NCI-H526 treated with DMSO at 0.1 percent for 48 hours (cell line): ENCODE results near the gene IQGAP1.
A peak's percentile ranks its signal among the peaks of the same experiment; 100 is the strongest.
"Not testable (repeated sequence)": the region's sequence is repeated elsewhere in the genome, so short reads cannot be mapped to it uniquely, and the experiment has no call there.

Experiments
- DNase-seq: peaks from one replicate; lab custom pipeline; 2025; lab: John Stamatoyannopoulos, UW

The IQGAP1 gene

DNA sequence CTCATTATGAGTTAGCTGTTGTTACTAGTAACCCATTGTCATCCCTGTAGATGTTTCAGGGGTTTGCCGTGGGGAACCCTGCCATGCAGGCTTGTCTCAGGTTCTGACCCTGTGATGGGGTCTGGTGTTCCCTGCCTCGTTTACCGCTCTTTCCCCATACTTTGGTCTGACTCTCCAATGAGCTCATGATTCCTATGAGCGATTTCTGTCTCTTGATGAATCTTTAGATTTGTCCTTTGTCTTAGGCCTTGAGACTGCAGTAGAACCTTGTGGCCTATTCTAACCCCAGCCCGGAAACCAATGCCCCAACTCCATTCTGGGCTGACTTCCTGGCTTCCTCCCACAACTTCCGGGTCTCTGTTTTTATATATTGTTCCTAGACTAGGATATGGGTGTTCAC lies 11.3 kb upstream of the IQGAP1 start:
- DNase-seq, result no peak

GRCh38 chr15:90379263-90379662 lies 8.8 kb upstream of the IQGAP1 start:
- DNase-seq, result no peak

GRCh38 chr15:90381515-90381914 lies 6.5 kb upstream of the IQGAP1 start:
- no peak for DNase-seq

GRCh38 chr15:90382320-90382719 lies 5.7 kb upstream of the IQGAP1 start:
- DNase-seq, result no peak

GRCh38 chr15:90386221-90386620 lies 1.8 kb upstream of the IQGAP1 start:
- no peak for DNase-seq

GRCh38 chr15:90388462-90389380 lies 679 bp downstream of the IQGAP1 start:
- DNase-seq, result no peak

DNA sequence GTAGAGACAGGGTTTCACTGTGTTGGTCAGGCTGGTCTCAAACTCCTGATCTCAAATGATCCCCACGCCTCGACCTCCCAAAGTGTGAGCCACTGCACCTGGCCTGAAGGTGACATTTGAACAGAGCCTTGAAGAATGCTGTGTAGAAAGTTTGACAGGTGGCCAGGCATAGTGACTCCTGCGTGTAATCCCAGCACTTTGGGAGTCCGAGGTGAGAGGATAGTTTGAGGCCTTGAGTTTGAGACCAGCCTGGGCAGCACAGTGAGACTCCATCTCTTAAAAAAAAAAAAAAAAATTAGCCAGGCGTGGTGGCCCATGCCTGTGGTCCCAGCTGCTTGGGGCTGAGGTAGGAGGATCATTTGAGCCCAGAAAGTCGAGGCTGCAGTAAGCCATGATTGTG lies 1.5 kb downstream of the IQGAP1 start:
- DNase-seq, result no peak

DNA sequence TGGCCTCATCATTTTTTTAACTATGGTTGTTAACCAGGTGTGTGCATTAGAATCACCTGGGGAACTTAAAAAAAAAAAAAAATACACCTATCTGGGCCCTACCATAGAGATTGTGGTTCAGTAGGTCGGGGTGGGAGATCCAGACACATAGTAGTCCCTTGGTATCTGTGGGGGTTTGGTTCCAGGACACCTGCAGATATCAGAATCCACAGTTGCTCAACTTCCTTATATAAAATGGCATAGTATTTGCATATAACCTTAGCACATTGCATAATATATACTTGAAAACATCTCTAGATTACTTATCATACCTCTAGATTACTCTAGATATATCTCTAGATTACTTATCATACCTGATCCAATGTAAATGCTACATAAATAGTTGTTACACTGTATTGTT lies 5.0 kb downstream of the IQGAP1 start:
- no peak for DNase-seq

DNA sequence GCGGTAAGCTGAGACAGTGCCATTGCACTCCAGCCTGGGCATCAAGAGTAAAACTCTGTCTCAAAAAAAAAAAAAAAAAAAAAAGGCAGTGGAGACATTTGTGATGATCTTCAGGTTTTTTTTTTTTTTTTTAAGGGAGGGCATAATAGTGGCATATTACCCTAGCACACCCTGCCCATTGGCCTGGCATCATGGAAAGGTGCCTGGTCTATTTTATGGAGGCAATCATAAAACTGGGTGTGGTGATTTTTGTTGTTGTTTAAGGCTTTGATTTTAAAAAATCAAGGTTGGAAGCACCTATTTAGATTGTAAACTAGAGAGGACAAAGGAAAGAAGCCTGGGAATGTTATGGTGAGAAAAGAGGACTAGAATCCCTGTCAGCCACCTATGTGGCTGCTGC lies 6.0 kb downstream of the IQGAP1 start:
- no peak for DNase-seq

DNA sequence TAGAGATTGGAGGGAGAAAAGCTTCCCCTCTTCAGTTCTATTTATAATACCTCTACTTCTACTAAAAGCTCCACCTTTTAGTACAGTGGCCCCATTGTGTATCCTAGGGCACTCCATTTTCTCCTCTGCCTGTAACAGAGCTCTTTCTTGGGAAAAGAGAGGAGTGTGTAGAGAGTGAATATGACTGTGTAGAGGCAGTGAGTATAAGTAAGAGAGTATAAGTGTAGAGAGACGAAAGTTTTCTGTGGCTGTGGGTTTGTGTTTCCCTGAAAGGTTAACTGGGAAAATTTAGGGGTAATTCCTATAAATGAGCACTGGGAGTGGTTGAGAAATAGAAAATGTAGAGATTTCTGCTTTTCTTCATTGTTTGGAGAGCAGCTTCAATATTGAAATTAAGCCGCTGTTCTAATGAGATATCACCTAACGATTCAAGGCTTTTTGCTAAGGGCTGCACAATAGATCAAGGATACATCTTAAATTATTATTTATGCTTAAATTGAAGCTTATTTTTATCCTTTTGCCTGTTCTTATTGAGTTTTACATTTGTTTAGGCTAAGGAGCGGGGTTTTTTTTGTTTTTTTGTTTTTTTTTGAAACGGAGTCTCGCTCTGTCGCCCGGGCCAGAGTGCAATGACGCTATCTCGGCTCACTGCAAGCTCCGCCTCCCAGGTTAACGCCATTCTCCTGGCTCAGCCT lies 6.9 kb downstream of the IQGAP1 start:
- DNase-seq, result no peak

DNA sequence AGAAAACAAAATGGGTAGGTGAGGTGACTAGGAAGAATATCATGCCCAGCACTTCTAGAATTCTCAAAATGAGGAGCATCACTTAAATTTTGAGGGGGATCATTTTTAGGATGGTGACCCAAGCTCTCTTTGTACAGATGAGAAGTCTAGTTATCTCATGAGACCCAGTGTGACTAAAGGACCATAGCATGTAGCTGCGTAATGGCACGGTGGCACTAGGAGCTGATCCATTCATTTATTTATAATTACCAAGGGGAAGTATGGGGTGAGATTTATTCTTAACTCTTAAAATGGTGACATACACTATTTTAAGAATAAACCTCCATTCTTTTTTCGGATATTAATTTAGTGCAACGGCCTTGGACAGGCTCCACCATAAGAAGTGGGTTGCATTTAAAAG lies 8.3 kb downstream of the IQGAP1 start:
- DNase-seq, result no peak

DNA sequence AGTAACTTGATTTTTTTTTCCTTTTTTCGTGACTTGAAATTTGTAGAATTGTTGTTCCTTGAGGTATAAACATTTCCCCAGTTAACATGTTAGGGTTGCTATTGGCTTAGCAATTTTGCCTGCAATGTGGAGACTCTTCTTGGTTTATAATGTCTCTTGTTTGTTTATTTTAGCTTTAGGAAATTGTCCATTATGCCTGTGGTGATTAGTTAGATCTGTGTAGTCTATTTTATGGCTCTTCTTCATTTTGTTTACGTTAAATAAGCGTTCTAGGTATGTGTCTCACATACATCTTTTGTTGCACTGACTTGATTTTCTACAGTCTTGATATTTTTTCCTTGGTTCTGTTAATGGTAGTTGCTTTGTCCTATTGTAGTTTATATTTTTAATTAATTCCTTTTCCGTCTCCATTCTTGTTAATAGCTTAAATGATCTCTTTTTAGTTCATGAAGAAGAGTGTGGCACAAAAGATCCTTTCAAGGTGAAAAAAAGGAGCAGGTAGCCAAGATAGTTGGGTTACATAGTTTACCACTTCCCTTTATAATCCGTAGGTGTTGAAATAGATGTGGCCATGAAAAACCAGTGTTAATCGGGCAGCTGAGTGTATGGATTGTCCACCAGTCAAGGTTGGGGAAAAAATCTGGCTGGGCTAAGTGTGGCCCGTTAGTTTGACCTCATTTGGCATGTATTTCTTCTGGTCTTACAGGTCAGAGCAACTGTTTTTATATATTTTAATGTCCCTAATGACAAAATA lies 12.1 kb downstream of the IQGAP1 start:
- DNase-seq, result no peak

- peak; percentile 62 for DNase-seq
Measured at GRCh38 chr15:90400759-90401314, 12.8 kb downstream of the IQGAP1 start.

DNA sequence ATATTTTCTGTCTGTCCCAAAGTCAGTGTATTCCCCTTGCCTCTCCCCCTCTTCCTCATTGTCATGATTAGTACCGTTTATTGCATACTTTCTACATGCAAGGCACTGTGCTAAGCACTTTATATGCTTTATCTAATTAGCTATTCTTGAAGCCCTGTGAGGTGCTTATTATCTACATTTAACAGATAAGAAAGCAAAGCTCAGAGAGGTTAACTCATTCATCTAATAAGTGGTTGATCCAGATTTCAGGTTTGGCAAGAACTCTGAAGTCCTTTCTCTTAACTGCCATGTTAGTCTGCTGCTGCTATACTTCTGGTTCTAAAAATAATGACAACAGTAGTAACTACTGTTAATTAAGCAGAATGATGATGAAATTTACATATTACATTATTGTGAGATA lies 13.5 kb downstream of the IQGAP1 start:
- no peak for DNase-seq

DNA sequence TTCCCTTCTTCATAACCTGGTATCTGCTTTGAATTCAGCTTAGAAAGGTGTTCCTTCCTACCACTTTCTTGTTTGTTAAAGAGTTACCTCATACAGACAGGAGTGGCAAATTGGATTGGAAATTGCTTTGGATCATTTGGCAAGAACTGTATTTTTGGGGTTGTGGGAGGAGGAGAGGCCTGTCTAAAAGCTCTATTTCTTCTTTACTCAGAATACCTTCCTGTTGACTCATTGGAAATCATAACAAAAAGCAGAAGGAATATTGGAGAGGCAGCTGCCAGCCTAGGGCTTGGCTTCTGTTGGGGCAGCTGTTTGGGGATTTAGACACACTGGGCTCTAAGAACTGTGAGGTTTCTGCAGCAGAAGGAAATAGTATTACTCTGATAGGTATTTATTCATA lies 14.2 kb downstream of the IQGAP1 start:
- no peak for DNase-seq

DNA sequence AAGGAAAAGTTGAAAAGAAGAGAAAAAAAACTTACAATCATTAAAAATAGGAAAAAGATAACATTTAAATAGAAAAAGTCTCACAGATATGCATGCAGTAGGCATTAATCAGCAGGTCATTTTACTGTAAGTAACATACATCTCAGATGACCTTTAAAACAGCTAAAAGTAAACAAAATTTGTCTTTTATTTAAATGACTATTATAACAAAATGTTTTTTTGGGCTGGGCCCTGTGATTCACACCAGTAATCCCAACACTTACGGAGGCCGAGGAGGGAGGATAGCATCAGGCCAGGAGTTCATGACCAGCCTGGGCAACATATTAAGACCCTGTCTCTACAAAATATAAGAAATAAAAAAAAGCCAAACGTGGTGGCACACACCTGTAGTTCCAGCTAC lies 14.7 kb downstream of the IQGAP1 start:
- DNase-seq, result no peak

DNA sequence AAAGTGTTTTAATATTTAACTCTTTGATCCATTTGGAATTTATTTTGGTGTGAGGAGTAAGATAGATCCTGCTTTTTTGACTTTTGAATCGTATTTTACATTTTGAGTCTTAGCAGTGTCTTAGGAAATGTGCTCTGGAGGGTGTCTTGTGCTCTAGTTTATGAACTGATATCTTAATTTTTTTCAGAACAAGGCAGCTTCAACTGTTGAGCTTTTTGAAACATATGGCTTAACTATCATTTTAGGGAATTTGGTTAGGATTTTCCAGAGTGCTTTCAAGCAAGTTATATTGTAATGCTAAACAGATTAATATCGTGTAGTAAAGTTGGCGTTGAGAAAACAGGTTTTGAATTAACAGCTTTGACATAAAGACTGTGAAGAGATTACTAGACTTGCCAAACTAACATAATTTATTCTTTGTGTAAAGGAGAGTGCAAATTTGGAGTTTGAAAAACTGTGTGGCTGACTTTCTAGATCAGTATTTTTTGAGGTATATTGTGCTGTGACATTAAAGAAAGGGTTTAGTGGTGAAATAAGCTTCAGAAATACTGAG lies 17.1 kb downstream of the IQGAP1 start:
- no peak for DNase-seq

DNA sequence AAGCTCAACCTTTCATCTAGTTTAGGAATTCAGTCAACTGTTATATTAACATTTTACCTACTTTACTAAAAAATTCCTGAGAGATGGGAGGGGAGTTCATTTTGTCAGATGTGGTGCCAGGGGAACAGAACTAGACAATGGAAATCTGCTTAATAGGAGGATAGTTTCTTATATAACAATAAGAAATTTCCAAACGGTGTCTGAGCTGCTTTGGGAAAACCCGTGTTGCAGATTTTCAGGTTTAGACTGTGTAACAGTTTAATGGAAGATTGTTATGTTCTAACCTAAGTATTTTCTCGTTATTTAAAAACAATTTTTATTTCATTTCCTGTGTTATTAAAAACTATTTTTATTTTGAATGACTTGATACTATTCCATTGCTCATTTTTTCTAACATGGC lies 19.3 kb downstream of the IQGAP1 start:
- DNase-seq, result no peak

- DNase-seq, result no peak
Measured at GRCh38 chr15:90407871-90408317, 19.9 kb downstream of the IQGAP1 start.

GRCh38 chr15:90408657-90409056 lies 20.6 kb downstream of the IQGAP1 start:
- no peak for DNase-seq

GRCh38 chr15:90409587-90409986 lies 21.5 kb downstream of the IQGAP1 start:
- not testable (repeated sequence) for DNase-seq

DNA sequence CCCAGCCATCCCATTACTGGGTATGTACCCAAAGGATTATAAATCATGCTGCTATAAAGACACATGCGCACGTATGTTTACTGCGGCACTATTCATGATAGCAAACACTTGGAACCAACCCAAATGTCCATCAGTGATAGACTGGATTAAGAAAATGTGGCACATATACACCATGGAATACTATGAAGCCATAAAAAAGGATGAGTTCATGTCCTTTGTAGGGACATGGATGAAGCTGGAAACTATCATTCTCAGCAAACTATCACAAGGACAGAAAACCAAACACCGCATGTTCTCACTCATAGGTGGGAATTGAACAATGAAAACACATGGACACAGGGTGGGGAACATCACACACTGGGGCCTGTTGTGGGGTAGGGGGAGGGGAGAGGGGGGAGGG lies 22.3 kb downstream of the IQGAP1 start:
- not testable (repeated sequence) for DNase-seq
